Erythroblast (primary cell): Measurements from ENCODE around the gene SLC35F6.
"Not testable (repeated sequence)": the region's sequence is repeated elsewhere in the genome, so short reads cannot be mapped to it uniquely, and the experiment has no call there.

ENCODE experiments used
- DNase-seq, 2 experiments: peaks; one replicate each; lab custom pipeline; 2025; lab: John Stamatoyannopoulos, UW
- GATA1 ChIP-seq: IDR thresholded peaks from 2 replicates; pipeline ENCODE4 v1.6.1; 2011; ENCODE audit warnings: low read depth, mild to moderate bottlenecking, control low read depth, low read length, moderate library complexity
- POLR2A ChIP-seq: IDR thresholded peaks from 2 replicates; pipeline ENCODE4 v1.6.1; 2011; ENCODE audit warnings: mild to moderate bottlenecking, low read length

Gene SLC35F6

GRCh38 chr2:26756337-26756736 is 7.7 kb upstream of the SLC35F6 start:
- TF ChIP-seq POLR2A, result no peak
- no peak for DNase-seq

GRCh38 chr2:26757873-26758789 is 6.0 kb upstream of the SLC35F6 start:
- DNase-seq, result peak; percentile 30 to 72
- no peak for TF ChIP-seq POLR2A
- no peak for TF ChIP-seq GATA1

- TF ChIP-seq POLR2A (no peak), GATA1 (no peak)
- no peak for DNase-seq
These were observed 5.2 kb upstream of the SLC35F6 start for GRCh38 chr2:26758790-26759321.

- no peak for DNase-seq
- TF ChIP-seq GATA1 (no peak), POLR2A (no peak)
These were observed 4.2 kb upstream of the SLC35F6 start for GRCh38 chr2:26759845-26760244.

GRCh38 chr2:26760991-26761390 is 3.1 kb upstream of the SLC35F6 start:
- not testable (repeated sequence) for DNase-seq

GRCh38 chr2:26763019-26763418 is 1.1 kb upstream of the SLC35F6 start:
- no peak for TF ChIP-seq GATA1
- TF ChIP-seq POLR2A, result no peak
- no peak for DNase-seq

GRCh38 chr2:26764906-26765305 is 822 bp downstream of the SLC35F6 start:
- no peak for TF ChIP-seq POLR2A
- no peak for TF ChIP-seq GATA1
- DNase-seq, result peak in 1 of 2 experiments; percentile 42

GRCh38 chr2:26765475-26766200 is 1.6 kb downstream of the SLC35F6 start:
- TF ChIP-seq POLR2A (no peak), GATA1 (no peak)
- DNase-seq, result no peak

- TF ChIP-seq GATA1 (no peak), POLR2A (no peak)
- DNase-seq, result no peak
These were observed 3.0 kb downstream of the SLC35F6 start for GRCh38 chr2:26767129-26767528.

GRCh38 chr2:26767894-26768487 is 3.9 kb downstream of the SLC35F6 start:
- DNase-seq, result no peak
- no peak for TF ChIP-seq GATA1
- TF ChIP-seq POLR2A, result no peak

- no peak for TF ChIP-seq POLR2A
- no peak for DNase-seq
These were observed 4.6 kb downstream of the SLC35F6 start for GRCh38 chr2:26768759-26769088.

- peak; percentile 86 to 91 for DNase-seq
- TF ChIP-seq GATA1 (no peak), POLR2A (peak; percentile 64)
These were observed 5.1 kb downstream of the SLC35F6 start for GRCh38 chr2:26769089-26769761.

GRCh38 chr2:26770986-26771586 is 7.0 kb downstream of the SLC35F6 start:
- peak; percentile 66 to 83 for DNase-seq

More at GRCh38 chr2:26770986-26771586, 7.0 kb downstream of the SLC35F6 start:
- TF ChIP-seq GATA1 (no peak), POLR2A (no peak)
